HUES48 (cell line): ENCODE measurements around the gene DIP2A.

Experiments
- H3K27ac ChIP-seq: one replicate; pipeline ENCODE4 v1.7.0; 2013; ENCODE audit warnings: low read depth, low read length, inconsistent platforms
- H3K27me3 ChIP-seq: 2 replicates; pipeline ENCODE4 v1.6.1; 2013; ENCODE audit warnings: mild to moderate bottlenecking, low read length; ENCODE audit not compliant: control insufficient read depth, insufficient read depth
- H3K36me3 ChIP-seq: 2 replicates; pipeline ENCODE4 v1.6.1; 2013; ENCODE audit warnings: low read length; ENCODE audit not compliant: control insufficient read depth, insufficient read depth
- H3K4me1 ChIP-seq: 2 replicates; pipeline ENCODE4 v1.6.1; 2013; ENCODE audit warnings: mild to moderate bottlenecking, low read length; ENCODE audit not compliant: control insufficient read depth, insufficient read depth
- H3K4me3 ChIP-seq: 2 replicates; pipeline ENCODE4 v1.5.1; 2013; ENCODE audit warnings: mild to moderate bottlenecking, low read depth, low read length
- H3K9ac ChIP-seq: 2 replicates; pipeline ENCODE4 v1.6.1; 2013; ENCODE audit warnings: mild to moderate bottlenecking, low read depth, low read length, moderate library complexity
- H3K9me3 ChIP-seq: 2 replicates; pipeline ENCODE4 v1.6.1; 2013; ENCODE audit warnings: low read length; ENCODE audit not compliant: control insufficient read depth, insufficient read depth

DIP2A gene

DNA sequence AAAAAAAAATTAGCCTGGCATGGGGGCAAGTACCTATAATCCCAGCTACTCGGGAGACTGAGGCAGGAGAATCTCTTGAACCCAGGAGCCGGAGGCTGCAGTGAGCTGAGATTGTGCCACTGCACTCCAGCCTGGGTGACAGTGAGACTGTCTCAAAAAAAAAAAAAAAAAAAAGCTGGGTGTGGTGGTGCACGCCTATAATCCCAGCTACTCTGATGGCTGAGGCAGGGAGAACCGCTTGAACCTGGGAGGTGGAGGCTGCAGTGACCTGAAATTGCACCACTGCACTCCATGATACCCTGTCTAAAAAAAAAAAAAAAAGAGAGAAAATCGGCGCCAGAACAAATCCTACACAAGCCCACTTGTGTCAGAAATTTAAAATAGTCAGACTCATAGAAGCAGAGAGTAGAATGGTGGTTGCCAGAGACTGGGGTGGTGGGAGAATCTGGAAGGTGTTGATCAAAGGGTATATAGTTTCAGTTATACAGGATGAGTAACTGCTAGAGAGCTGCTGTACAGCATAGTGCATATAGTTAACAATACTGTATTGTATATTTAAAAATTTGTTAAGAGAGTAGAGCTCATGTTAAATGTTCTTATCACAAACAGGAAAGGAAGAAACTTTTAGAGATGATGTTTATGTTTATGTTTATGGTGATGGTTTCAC lies 9.6 kb downstream of the DIP2A start:
- Histone ChIP-seq H3K36me3 (peaks cover 17% of the 10 kb centered on the region), H3K9ac (no peak overlapping the region), H3K9me3 (no peaks in the 10 kb centered on the region), H3K4me3 (no peak overlapping the region), H3K27ac (no peak overlapping the region), H3K4me1 (no peaks in the 10 kb centered on the region), H3K27me3 (no peaks in the 10 kb centered on the region)

DNA sequence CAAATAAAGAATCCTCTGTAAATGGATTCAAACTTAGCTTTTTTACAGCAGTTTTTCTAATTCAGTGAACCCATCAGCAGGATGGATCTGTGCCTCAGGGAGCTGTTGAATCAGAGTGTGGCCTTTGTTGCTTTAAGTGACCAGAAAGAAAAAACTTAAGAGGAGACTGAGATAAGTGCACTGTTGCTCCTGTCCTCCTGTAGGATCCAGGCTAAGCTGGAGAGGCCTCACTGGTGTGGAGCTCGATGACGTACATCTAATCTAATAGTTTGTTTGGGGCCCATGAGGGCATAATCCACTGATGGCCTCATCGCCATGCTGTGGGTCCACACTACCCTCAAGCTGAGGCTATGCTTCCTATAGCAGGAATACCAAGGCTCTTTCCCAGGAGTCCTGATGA lies 10.6 kb downstream of the DIP2A start:
- Histone ChIP-seq H3K9ac (no peak overlapping the region), H3K9me3 (no peaks in the 10 kb centered on the region), H3K27ac (no peak overlapping the region), H3K4me1 (no peaks in the 10 kb centered on the region), H3K4me3 (no peak overlapping the region), H3K27me3 (no peaks in the 10 kb centered on the region), H3K36me3 (peaks cover 15% of the 10 kb centered on the region)

DNA sequence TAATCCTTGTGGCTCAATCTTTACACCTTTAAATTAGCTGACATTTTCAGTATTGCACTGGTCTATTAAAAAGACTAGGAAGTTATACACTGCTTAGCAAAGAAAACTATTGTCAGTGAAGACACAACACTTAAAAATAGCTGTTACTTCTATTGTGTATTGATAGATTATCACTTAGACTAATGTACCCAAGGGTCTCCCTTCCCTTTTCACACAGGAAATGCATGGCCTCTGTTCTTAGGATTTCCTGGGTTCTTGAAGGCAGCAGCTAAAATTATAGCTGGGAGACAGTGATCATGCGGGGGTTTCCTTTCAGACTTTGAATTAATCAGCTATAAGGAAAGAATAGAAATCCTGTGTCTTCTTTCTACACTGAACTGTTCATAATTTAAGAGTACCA lies 12.8 kb downstream of the DIP2A start:
- Histone ChIP-seq H3K9ac (no peak overlapping the region), H3K27ac (no peak overlapping the region), H3K9me3 (no peaks in the 10 kb centered on the region)

DNA sequence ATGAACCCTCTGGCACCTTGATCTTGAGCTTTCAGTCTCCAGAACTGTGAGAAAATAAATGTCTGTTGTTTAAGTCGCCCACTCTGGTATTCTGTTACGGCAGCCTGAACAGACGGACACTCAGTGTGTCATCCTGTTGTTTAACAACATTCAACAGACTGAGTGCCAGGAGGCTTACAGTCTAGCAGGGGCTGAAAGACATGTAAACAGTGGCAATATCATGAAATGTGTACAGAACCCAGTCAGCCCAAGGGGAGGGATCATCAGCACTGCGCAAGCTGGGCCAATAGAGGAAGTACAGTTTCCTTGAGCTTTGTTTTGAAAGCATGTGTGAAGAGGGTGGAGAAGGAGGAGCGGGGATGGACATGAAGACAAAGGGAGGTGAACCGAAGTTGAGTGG lies 13.6 kb downstream of the DIP2A start:
- no peaks in the 10 kb centered on the region for H3K4me1 ChIP-seq
- H3K9ac ChIP-seq, result no peak overlapping the region
- no peak overlapping the region for H3K4me3 ChIP-seq
- no peaks in the 10 kb centered on the region for H3K9me3 ChIP-seq
- H3K27me3 ChIP-seq, result no peaks in the 10 kb centered on the region
- no peak overlapping the region for H3K27ac ChIP-seq
- H3K36me3 ChIP-seq, result peaks cover 5% of the 10 kb centered on the region; the same call in 1 of the 2 replicates

More for the DNA sequence above, 12.8 kb downstream of the DIP2A start:
- Histone ChIP-seq H3K4me1 (no peaks in the 10 kb centered on the region), H3K27me3 (no peaks in the 10 kb centered on the region), H3K36me3 (peaks cover 8% of the 10 kb centered on the region; the same call in 1 of the 2 replicates), H3K4me3 (no peak overlapping the region)

DNA sequence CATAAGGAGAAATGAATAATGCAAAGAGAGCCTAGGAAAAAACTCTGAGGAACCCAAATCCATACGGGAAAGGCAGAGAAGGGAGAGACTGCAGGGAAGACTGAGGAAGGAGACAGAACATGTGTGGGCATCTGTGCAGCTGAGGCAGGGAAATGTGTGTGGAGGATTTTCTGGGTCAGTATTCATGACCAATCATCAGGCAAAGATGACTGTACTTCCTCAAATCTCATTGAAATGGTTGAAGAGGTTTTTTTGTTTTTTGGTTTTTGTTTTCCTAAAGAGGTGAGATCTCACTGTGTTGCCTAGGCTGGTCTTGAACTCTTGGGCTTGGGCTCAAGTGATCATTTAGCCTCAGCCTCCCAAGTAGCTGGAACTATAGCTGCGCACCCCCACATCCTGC lies 15.7 kb downstream of the DIP2A start:
- Histone ChIP-seq H3K27ac (no peak overlapping the region), H3K27me3 (no peaks in the 10 kb centered on the region), H3K4me3 (no peak overlapping the region), H3K9ac (no peak overlapping the region), H3K9me3 (no peaks in the 10 kb centered on the region), H3K36me3 (peaks cover 4% of the 10 kb centered on the region; the same call in 1 of the 2 replicates), H3K4me1 (no peaks in the 10 kb centered on the region)

DNA sequence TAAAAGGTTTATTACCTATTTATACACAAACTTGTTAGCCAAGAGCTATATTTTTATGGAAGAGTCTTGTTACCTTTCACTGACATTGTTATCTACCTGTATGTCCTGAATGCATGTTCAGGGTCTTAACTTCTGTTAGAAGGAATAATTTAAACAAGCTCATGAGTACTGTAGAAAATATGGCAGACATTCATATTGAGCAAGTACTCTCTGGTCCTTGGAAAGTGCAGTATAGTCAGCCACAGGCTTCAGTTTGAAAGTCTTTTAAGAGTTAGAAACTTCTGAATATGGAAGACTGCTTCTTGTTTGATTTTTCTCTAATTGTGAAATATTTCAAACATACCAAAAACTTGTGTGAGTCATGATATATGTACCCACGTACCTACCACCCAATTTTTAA lies 16.6 kb downstream of the DIP2A start:
- H3K4me3 ChIP-seq, result no peak overlapping the region
- peaks cover 2% of the 10 kb centered on the region; the same call in 1 of the 2 replicates for H3K36me3 ChIP-seq
- no peak overlapping the region for H3K9ac ChIP-seq
- H3K4me1 ChIP-seq, result no peaks in the 10 kb centered on the region
- no peaks in the 10 kb centered on the region for H3K27me3 ChIP-seq
- H3K9me3 ChIP-seq, result no peaks in the 10 kb centered on the region
- H3K27ac ChIP-seq, result no peak overlapping the region

DNA sequence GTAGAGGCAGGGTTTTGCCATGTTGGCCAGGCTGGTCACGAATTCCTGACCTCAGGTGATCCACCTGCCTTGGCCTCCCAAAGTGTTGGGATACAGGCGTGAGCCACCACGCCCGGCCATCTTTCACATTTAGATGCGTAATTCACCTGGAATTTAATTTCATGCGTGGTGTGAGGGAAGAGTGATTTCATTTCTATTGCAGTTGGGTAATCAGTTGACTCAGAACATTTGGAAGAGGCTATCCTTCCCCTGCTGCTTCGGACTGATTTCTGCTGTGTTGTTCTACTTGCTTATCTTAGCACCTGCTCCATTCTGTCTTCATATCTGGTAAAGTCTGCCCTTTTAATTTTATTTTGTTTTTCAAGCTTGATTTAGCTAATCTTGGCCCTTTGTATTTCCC lies 19.1 kb downstream of the DIP2A start:
- H3K36me3 ChIP-seq, result peaks cover 4% of the 10 kb centered on the region; the same call in 1 of the 2 replicates

DNA sequence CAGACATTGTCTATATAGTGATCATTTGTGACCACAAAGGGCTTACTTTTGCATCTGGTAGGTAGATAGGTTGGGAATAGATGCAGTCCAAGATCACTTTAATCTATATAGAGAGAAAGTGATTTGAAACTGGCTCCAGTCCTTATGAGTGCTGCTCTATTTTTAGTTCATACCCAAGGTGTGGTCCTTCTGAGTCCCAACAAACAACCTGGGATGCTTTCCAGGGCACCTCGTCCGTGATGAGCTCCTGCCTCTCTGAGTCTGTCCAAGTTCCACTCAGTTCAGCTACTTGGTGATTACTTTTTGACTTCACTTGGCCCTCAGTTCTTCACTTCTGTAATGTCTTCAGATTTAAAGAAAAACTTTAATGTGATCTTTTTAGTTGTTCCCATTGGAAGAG lies 20.2 kb downstream of the DIP2A start:
- Histone ChIP-seq H3K9ac (no peak overlapping the region), H3K4me1 (no peaks in the 10 kb centered on the region), H3K27me3 (no peaks in the 10 kb centered on the region), H3K4me3 (no peak overlapping the region), H3K9me3 (no peaks in the 10 kb centered on the region), H3K36me3 (peaks cover 4% of the 10 kb centered on the region; the same call in 1 of the 2 replicates), H3K27ac (no peak overlapping the region)

More for the DNA sequence above, 19.1 kb downstream of the DIP2A start:
- Histone ChIP-seq H3K4me3 (no peak overlapping the region), H3K9ac (no peak overlapping the region), H3K27ac (no peak overlapping the region), H3K9me3 (no peaks in the 10 kb centered on the region), H3K27me3 (no peaks in the 10 kb centered on the region), H3K4me1 (no peaks in the 10 kb centered on the region)

DNA sequence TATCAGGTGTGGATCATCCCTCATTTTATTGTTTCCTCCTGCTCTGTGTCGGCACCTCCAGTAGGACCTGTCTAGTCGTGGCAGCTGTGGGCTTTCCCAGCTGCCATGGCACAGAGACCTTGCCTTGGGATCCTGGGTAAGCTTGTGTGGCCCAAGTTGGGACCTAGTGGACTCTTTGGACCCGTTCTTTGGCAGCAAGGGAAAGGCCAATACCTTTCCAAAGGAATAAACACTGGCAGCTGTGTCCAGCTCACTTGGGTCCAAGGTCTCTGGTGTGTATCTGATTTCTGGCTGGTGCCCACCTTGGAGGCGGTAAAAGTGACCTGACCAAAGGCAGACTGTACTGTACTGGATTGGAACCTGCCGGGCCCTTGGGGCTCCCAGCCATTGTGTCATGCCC lies 21.8 kb downstream of the DIP2A start:
- H3K27me3 ChIP-seq, result no peaks in the 10 kb centered on the region
- H3K27ac ChIP-seq, result no peak overlapping the region
- H3K9me3 ChIP-seq, result no peaks in the 10 kb centered on the region
- H3K9ac ChIP-seq, result no peak overlapping the region
- H3K4me1 ChIP-seq, result no peaks in the 10 kb centered on the region
- no peak overlapping the region for H3K4me3 ChIP-seq
- peaks cover 4% of the 10 kb centered on the region; the same call in 1 of the 2 replicates for H3K36me3 ChIP-seq

DNA sequence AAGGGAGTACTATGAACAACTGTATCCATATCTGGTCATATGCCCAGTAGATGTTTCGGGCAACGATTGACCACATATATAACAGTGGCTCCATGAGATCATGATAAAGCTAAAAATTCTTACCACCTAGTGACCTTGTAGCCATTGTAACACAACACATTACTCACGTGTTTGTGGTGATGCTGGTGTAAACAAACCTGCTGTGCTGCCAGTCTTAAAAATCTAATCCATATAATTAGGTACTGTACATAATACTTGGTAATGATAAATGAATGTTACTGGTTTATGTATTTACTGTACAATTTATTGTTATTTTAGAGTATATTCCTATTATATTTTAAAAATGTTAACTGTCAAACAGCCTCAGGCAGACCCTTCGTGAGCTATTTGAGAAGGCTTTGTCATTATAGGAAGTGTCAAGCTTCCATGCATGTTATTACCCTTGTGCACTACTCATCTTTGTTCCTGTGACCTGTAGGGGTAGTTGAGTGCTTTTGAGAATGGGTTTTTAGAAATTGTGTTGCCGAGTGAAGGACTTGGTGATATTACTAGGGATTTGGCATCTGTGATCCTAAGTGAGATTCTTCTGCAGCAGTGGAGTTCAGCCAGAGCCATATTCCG lies 23.6 kb downstream of the DIP2A start:
- Histone ChIP-seq H3K4me3 (no peak overlapping the region), H3K9ac (no peak overlapping the region), H3K36me3 (peaks cover 11% of the 10 kb centered on the region), H3K9me3 (no peaks in the 10 kb centered on the region), H3K4me1 (no peaks in the 10 kb centered on the region), H3K27me3 (no peaks in the 10 kb centered on the region), H3K27ac (no peak overlapping the region)

DNA sequence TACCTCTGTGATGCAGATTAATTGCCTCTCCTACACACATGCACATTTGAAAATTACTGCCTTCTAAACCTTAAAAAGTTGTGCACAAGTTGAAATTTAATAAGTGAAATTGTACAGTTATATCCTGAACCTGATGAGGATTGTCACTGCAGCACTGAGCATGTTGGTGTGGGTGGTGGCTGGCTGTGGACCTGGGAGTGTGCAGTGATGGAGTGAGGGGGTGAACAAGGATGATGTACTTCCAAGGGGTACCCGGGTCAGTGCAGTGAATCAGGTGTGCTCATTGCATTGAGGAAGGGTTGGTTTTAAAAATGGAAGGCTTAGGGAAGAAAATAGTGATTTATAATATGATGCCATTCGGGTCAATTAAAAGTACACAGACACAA lies 24.1 kb downstream of the DIP2A start:
- H3K4me3 ChIP-seq, result no peak overlapping the region
- H3K27ac ChIP-seq, result no peak overlapping the region
- H3K9me3 ChIP-seq, result no peaks in the 10 kb centered on the region
- H3K36me3 ChIP-seq, result peaks cover 12% of the 10 kb centered on the region
- H3K27me3 ChIP-seq, result no peaks in the 10 kb centered on the region
- no peaks in the 10 kb centered on the region for H3K4me1 ChIP-seq
- no peak overlapping the region for H3K9ac ChIP-seq
